ENCODE measurements around the gene DSN1.
A peak's percentile ranks its signal among the peaks of the same experiment; 100 is the strongest.

Gene DSN1

GRCh38 chr20:36752582-36752981 lies 21.0 kb downstream of the DSN1 start:
- no peak for DNase-seq

GRCh38 chr20:36745927-36746659 lies 27.5 kb downstream of the DSN1 start, which contains the start of gene NDRG3:
NDRG3 (minus strand) TSS chr20:36746090; CDS start chr20:36721735, 24,355 bp downstream.
- peak; percentile 80 for DNase-seq

DNA sequence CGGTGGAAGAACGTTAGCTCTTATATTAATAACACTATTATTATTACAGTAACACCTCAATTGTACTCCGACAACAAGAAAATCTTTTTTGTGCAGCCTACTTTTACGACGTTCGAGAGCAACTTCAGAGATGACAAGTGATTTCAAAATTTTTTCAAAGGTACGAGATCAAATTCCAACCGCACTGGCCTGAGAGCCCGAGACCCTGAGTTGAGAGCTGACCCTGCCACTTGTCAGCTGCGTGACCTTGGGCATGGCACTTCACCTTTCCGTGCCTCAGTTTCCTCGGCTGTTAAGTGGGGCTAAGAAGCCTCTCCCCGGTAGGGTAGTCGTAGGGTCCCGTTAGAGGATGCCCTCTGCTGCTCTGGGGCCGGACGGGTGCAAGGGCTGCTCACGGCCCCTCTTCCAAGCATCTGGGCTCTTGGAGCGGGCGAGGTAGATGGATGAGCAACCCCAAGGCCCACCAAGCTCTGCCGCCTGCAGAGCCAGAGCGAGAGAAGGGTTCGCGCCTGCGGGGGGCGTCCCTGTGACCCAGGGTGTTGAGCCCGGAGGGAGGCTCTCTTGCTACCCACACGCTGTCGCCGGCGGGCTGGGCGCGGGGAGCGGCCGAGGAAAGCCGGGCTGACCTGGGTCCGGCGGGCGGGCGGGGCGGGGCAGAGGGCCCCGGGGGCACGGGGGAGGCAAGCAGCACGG lies 28.2 kb downstream of the DSN1 start:
- no peak for DNase-seq

GRCh38 chr20:36744764-36745191 lies 28.8 kb downstream of the DSN1 start:
- peak; percentile 29 for DNase-seq

DNA sequence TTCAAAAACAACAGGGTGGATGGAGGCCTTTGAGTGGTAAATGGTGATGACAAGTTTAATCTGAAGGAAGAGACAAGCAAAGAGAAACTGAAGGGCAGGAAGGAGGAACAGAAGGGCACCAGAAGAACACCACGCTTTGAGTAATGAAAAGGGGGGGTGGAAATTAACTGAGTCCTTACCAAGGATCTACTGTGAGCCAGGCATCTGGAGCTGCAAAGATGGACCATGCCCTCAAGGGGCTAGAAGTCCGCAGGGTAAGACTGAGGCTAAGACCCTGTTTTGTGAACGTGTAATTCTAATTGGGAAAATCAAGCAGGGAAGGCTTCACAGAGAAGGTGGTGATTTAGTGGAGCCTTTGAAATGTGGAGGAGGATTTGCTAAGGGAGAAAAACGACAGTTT lies 29.3 kb downstream of the DSN1 start:
- no peak for DNase-seq

DNA sequence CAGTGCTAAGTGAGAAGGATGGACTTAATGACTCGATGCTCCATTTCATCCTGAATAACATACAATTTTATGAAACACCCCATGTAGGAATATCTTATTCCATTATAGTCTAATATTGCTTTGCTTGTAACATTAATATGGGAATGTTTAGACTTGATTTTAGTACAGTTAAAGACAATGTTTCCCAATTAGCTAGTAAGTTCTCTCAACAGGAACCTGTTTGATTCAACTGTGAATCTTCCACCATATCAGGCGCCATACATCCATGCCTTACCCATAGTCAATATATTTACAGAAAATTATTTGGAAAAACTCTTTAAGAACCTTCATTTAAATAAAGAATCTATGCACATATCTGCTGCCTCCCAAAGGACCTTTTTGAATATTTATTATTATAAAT lies 31.0 kb downstream of the DSN1 start:
- DNase-seq, result no peak

DNA sequence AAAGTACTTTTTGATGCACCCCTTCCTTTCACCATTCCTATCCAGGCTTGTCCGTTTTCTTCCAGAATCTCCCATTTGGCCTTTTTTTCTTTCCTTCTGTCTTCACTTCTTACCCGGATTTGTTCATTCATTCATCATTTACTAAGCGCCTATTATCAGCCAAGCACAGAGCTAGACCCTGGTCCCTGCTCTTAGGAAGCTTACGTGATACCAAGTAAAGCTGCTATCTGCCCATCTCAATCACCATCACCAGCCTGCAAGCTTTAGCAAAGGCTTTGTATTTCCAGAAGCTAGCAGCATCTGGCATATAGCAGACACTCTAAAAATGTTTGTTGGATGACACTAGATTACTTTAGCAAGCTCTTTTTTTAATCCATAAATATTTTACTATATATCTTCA lies 32.5 kb downstream of the DSN1 start:
- DNase-seq, result no peak

DNA sequence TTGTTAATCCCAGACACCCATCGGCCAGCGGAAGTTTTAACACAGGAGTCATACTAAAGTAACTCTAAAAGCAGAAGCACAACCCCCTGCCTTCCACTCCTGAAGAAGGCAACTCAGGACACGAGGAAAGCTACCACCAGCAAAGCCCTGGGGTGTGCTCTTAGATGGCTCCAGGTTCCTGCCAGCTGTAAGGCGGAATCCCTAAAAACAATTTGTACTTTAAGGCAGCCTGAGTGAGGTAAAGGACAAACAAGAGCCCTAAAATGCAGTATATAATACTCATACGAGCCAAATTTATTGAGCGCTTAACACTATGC lies 36.4 kb downstream of the DSN1 start:
- DNase-seq, result no peak

- DNase-seq, result no peak
Measured at GRCh38 chr20:36736451-36737182, 36.9 kb downstream of the DSN1 start.

GRCh38 chr20:36732456-36732855 lies 41.1 kb downstream of the DSN1 start:
- DNase-seq, result no peak

DNA sequence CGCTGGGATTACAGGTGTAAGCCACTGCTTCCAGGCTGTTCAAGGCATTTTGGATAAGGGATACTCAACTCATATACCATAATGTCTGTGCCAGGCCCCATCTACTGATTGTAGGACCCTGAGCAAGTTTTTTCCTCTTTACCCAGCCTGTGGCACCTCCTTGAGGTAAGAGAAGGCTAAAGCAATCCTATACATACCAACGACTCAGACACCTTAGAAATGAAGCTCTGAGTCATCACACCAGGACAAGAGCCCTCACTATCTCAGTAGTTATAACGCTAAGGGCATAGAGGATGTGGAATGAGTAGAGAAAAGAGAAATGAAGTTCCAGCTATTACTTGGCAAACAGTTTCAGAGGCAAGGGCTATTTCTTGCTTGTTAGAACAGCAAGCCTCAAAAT lies 44.6 kb downstream of the DSN1 start:
- no peak for DNase-seq

DNA sequence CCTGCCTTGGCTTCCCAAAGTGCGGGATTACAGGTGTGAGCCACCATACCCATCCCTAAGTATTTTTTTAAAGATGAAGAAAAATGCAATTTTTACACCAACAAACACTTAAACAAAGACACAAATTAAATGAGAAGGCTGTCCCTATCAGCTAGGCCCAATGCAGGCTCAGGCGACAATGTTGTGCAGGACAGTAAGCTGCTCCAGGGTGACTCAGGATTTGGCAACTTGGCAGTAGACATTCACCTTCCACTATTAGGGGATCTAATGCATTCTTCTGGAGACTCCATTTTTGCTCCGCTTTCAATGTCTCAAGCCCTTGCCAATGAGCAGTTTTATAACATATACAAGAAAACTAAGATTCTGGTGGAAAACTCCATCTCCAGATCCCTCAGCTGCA lies 47.4 kb downstream of the DSN1 start:
- no peak for DNase-seq

GRCh38 chr20:36720510-36720909 lies 53.1 kb downstream of the DSN1 start:
- no peak for DNase-seq

GRCh38 chr20:36717657-36718056 lies 55.9 kb downstream of the DSN1 start:
- no peak for DNase-seq

- DNase-seq, result no peak
Measured at GRCh38 chr20:36717021-36717420, 56.5 kb downstream of the DSN1 start.

DNA sequence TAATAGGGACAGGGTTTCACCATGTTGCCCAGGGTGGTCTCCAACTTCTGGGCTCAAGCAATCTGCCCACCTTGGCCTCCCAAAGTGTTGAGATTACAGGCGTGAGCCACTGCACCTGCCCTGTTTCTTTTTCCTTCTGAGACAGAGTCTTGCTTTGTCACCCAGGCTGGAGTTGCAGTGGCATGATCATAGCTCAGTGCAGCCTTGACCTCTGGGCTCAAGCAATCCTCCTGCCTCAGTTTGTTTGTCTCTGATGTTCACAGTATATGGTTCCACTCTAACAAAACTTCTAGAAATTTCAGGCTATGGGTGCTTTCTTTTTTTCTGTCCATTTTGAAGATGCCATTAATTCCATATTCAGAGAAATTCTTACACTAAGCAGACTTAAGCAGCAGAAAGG lies 60.8 kb downstream of the DSN1 start:
- no peak for DNase-seq

- DNase-seq, result no peak
Measured at GRCh38 chr20:36709126-36709525, 64.4 kb downstream of the DSN1 start.

DNA sequence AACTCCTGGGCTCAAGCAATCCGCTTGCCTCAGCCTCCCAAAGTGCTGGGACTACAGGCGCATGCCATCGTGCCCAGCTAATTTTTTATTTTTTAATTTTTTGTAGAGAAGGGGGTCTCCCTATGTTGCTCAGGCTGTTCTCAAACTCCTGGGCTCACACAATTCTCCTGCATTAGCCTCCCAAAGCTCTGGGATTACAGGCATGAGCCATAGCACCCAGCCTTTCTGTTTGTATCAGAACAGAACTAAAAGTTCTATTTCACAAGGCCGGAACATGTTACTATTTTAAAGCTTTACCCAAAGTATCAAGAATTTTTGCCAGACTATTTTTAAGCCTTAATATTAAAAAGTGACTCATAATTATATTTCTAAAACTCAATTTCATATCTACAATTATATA lies 70.0 kb downstream of the DSN1 start:
- no peak for DNase-seq
